Stimulated activated CD8-positive, alpha-beta memory T cell treated with anti-CD3 and anti-CD28 coated beads, Interleukin-2, amount 100 ng/mL, for 48 hours (primary cell): ENCODE data around the gene FAM222B.
"Not testable (repeated sequence)": the region's sequence is repeated elsewhere in the genome, so short reads cannot be mapped to it uniquely, and the experiment has no call there.

Source experiments
- DNase-seq, 2 donors: peaks; one replicate each; pipeline ENCODE4 v3.0.0-alpha.2; 2020; ENCODE audit warnings: low read depth in 2 of 2

Gene FAM222B

GRCh38 chr17:28843816-28844148 is 1.2 kb upstream of the FAM222B start:
- no peak for DNase-seq

- DNase-seq, result no peak
Measured at GRCh38 chr17:28841901-28842281, 699 bp downstream of the FAM222B start.

GRCh38 chr17:28839221-28839620 is 3.4 kb downstream of the FAM222B start:
- no peak for DNase-seq

GRCh38 chr17:28836541-28836940 is 6.0 kb downstream of the FAM222B start:
- not testable (repeated sequence) for DNase-seq

GRCh38 chr17:28834420-28834819 is 8.2 kb downstream of the FAM222B start:
- no peak for DNase-seq

GRCh38 chr17:28828294-28829040 is 14.1 kb downstream of the FAM222B start:
- DNase-seq, result no peak

- no peak for DNase-seq
Measured at GRCh38 chr17:28827672-28828071, 14.9 kb downstream of the FAM222B start.

GRCh38 chr17:28819582-28819981 is 23.0 kb downstream of the FAM222B start:
- no peak for DNase-seq

GRCh38 chr17:28818819-28819221 is 23.8 kb downstream of the FAM222B start:
- no peak for DNase-seq

- no peak for DNase-seq
Measured at GRCh38 chr17:28816540-28816939, 26.1 kb downstream of the FAM222B start.

GRCh38 chr17:28812748-28813377 is 29.7 kb downstream of the FAM222B start:
- DNase-seq, result no peak

- DNase-seq, result peak; percentile 95
Measured at GRCh38 chr17:28812091-28812747, 30.4 kb downstream of the FAM222B start.

- no peak for DNase-seq
Measured at GRCh38 chr17:28811651-28812090, 30.9 kb downstream of the FAM222B start.

GRCh38 chr17:28810437-28810836 is 32.2 kb downstream of the FAM222B start:
- no peak for DNase-seq

GRCh38 chr17:28807925-28808634 is 34.5 kb downstream of the FAM222B start:
- no peak for DNase-seq

- no peak for DNase-seq
Measured at GRCh38 chr17:28796062-28796461, 46.5 kb downstream of the FAM222B start.

GRCh38 chr17:28794846-28795441 is 47.6 kb downstream of the FAM222B start:
- not testable (repeated sequence) for DNase-seq

GRCh38 chr17:28792877-28793661 is 49.5 kb downstream of the FAM222B start:
- no peak for DNase-seq

- DNase-seq, result no peak
Measured at GRCh38 chr17:28788100-28788499, 54.5 kb downstream of the FAM222B start.

GRCh38 chr17:28783161-28783560 is 59.4 kb downstream of the FAM222B start:
- DNase-seq, result no peak

GRCh38 chr17:28779601-28780000 is 63.0 kb downstream of the FAM222B start:
- not testable (repeated sequence) for DNase-seq
